SK-N-MC (cell line): Measurements from ENCODE around the gene SLC9A1.
A peak's percentile ranks its signal among the peaks of the same experiment; 100 is the strongest.

ENCODE experiments used
- DNase-seq: peaks from one replicate; pipeline ENCODE4 v3.0.0-alpha.2; 2011; ENCODE audit warnings: low read depth, low spot score
- H3K27ac ChIP-seq: fragments of 200-600 bp; sonication (generic); 2 replicates; pipeline ENCODE4 v1.5.1; 2016; ENCODE audit warnings: mixed run types
- H3K36me3 ChIP-seq: fragments of 200-600 bp; sonication (generic); 2 replicates; pipeline ENCODE4 v1.6.1; 2017; ENCODE audit warnings: antibody characterized with exemption, low read length, mixed read lengths; ENCODE audit not compliant: insufficient read depth
- H3K4me3 ChIP-seq: fragments of 200-600 bp; sonication (generic); 2 replicates; pipeline ENCODE4 v1.5.1; 2016
- H3K9ac ChIP-seq: fragments of 200-600 bp; sonication (generic); 2 replicates; pipeline ENCODE4 v1.8.0; 2017; ENCODE audit warnings: mixed run types, mixed read lengths; ENCODE audit not compliant: insufficient read length
- H3K9me3 ChIP-seq: fragments of 200-600 bp; sonication (generic); 2 replicates; pipeline ENCODE4 v1.6.1; 2017; ENCODE audit warnings: low read depth, mild to moderate bottlenecking, antibody characterized with exemption, low read length, moderate library complexity, mixed read lengths
- EZH2 ChIP-seq: fragments of 200-600 bp; sonication (generic); IDR thresholded peaks from one replicate; pipeline ENCODE4 v1.6.1; 2017; ENCODE audit warnings: antibody characterized with exemption
- FOXP2 ChIP-seq: optimal IDR thresholded peaks from 2 replicates; pipeline ENCODE3; 2011; ENCODE audit warnings: mild to moderate bottlenecking, moderate library complexity; ENCODE audit not compliant: insufficient read depth; ENCODE audit errors: extremely low read length, control extremely low read depth
- POLR2AphosphoS5 ChIP-seq: IDR thresholded peaks from 2 replicates; pipeline ENCODE4 v1.6.1; 2012; ENCODE audit warnings: mild to moderate bottlenecking, low read depth, low read length, borderline replicate concordance

The SLC9A1 gene

GRCh38 chr1:27053977-27054753, 100.8 kb downstream of the SLC9A1 start:
- Histone ChIP-seq H3K9me3 (no peaks in the 10 kb centered on the region), H3K9ac (no peak overlapping the region), H3K27ac (no peak overlapping the region), H3K36me3 (no peaks in the 10 kb centered on the region), H3K4me3 (no peak overlapping the region)
- DNase-seq = no peak
- TF ChIP-seq POLR2AphosphoS5 = no peak
- TF ChIP-seq FOXP2 = no peak
- TF ChIP-seq EZH2 = no peak

DNA sequence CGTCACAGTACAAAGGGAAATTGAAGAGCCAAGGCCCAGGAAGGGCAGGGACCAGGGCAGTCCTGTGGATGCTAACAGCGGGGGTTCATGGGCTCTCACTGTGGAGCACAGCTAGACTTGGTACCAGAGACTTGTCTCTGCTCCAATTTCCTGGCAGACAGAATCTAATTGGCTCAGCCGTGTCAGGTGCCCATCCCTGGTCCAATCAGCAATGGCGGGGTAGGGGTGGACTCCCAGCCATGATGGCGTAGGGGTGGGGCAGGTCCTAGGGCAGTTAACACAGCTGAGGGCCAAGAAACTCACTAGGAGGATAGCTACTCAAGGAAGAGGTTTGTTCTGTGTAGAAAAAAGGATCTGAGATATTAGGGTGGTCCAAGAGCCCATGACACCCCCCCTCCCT, 102.4 kb downstream of the SLC9A1 start:
- H3K36me3 ChIP-seq = no peaks in the 10 kb centered on the region
- H3K9ac ChIP-seq = no peak overlapping the region
- TF ChIP-seq EZH2 (no peak), FOXP2 (no peak), POLR2AphosphoS5 (no peak)
- DNase-seq = no peak
- H3K4me3 ChIP-seq = no peak overlapping the region
- H3K27ac ChIP-seq = no peak overlapping the region
- H3K9me3 ChIP-seq = no peaks in the 10 kb centered on the region

DNA sequence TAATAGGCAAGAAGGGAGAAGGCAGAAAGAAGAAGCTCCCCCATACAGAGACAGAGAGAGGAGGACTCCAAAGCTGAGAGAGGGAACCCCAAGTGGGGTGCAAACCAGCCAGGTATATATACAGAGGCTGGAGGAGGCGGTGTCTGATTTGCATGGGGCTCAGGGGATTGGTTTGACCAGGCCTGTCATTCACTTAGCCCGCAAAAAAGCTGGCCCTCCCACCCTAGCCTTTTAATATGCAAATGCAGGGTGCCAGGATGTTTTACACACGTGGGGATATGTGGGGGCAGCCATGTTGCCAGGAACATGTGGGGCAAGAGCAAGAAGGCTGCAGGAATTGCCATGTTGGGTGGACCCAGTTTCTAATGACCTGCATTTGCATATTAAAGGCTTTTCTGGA, 105.3 kb downstream of the SLC9A1 start:
- Histone ChIP-seq H3K9ac (no peak overlapping the region), H3K4me3 (no peak overlapping the region), H3K36me3 (no peaks in the 10 kb centered on the region), H3K9me3 (no peaks in the 10 kb centered on the region), H3K27ac (peak overlapping the region; percentile 81)
- TF ChIP-seq FOXP2 (no peak), POLR2AphosphoS5 (0 out of 2 replicates have a peak, but pooled peaks have one; percentile 25), EZH2 (no peak)
- peak; percentile 44 for DNase-seq

GRCh38 chr1:27049100-27049499, 105.8 kb downstream of the SLC9A1 start:
- no peak overlapping the region; the same call in 1 of the 2 replicates for H3K4me3 ChIP-seq
- H3K9ac ChIP-seq = peak overlapping the region; percentile 20
- H3K36me3 ChIP-seq = no peaks in the 10 kb centered on the region
- no peak for TF ChIP-seq POLR2AphosphoS5
- no peak for TF ChIP-seq EZH2
- no peak for TF ChIP-seq FOXP2
- H3K27ac ChIP-seq = peak overlapping the region; percentile 81
- no peaks in the 10 kb centered on the region for H3K9me3 ChIP-seq
- no peak for DNase-seq
